Trophoblast cell (in vitro differentiated cells and primary cell): ENCODE measurements around the gene PFDN1.

ENCODE experiments used
- DNase-seq, 2 donors: peaks; one replicate each; pipeline ENCODE4 v3.0.0-alpha.2; 2016
- H2AFZ ChIP-seq: 2 replicates; pipeline ENCODE4 v1.6.1; 2013; ENCODE audit warnings: low read length, moderate library complexity, mild to moderate bottlenecking; ENCODE audit not compliant: insufficient read depth, poor library complexity
- H2AK5ac ChIP-seq: 2 replicates; pipeline ENCODE4 v1.6.1; 2013; ENCODE audit warnings: mild to moderate bottlenecking, low read length
- H2BK120ac ChIP-seq: 2 replicates; pipeline ENCODE4 v1.6.1; 2013; ENCODE audit warnings: low read length, mild to moderate bottlenecking, moderate library complexity; ENCODE audit not compliant: insufficient read depth, poor library complexity
- H2BK12ac ChIP-seq: 2 replicates; pipeline ENCODE4 v1.6.1; 2013; ENCODE audit warnings: mild to moderate bottlenecking, low read length, moderate library complexity
- H2BK5ac ChIP-seq: 2 replicates; pipeline ENCODE4 v1.6.1; 2013; ENCODE audit warnings: low read length, low read depth, moderate library complexity, mild to moderate bottlenecking; ENCODE audit not compliant: poor library complexity
- H3K14ac ChIP-seq: 2 replicates; pipeline ENCODE4 v1.6.1; 2013; ENCODE audit warnings: mild to moderate bottlenecking, low read length
- H3K18ac ChIP-seq: 2 replicates; pipeline ENCODE4 v1.6.1; 2013; ENCODE audit warnings: mild to moderate bottlenecking, low read length
- H3K23ac ChIP-seq: 2 replicates; pipeline ENCODE4 v1.6.1; 2013; ENCODE audit warnings: low read length
- H3K27ac ChIP-seq: 2 replicates; pipeline ENCODE4 v1.5.1; 2013; ENCODE audit warnings: low read depth, mild to moderate bottlenecking, inconsistent platforms, low read length, moderate library complexity
- H3K27me3 ChIP-seq: 2 replicates; pipeline ENCODE4 v1.6.1; 2013; ENCODE audit warnings: inconsistent platforms, mild to moderate bottlenecking, low read length, moderate library complexity; ENCODE audit not compliant: insufficient read depth
- H3K36me3 ChIP-seq, 2 experiments: 1 replicate in 1 of 2; 2 replicates in 1 of 2; pipeline ENCODE4 v1.6.1; 2013; ENCODE audit warnings: low read length in 2 of 2, mild to moderate bottlenecking in 2 of 2, moderate library complexity in 1 of 2; ENCODE audit not compliant: insufficient read depth in 2 of 2, control insufficient read depth in 1 of 2
- H3K4ac ChIP-seq: 2 replicates; pipeline ENCODE4 v1.6.1; 2013; ENCODE audit warnings: low read depth, mild to moderate bottlenecking, low read length, moderate library complexity
- H3K4me1 ChIP-seq, 2 experiments: 1 replicate in 1 of 2; 2 replicates in 1 of 2; pipeline ENCODE4 v1.6.1; 2013; ENCODE audit warnings: low read length in 2 of 2, mild to moderate bottlenecking in 2 of 2, moderate library complexity in 1 of 2; ENCODE audit not compliant: insufficient read depth in 2 of 2, control insufficient read depth in 1 of 2
- H3K4me2 ChIP-seq: 2 replicates; pipeline ENCODE4 v1.6.1; 2013; ENCODE audit warnings: inconsistent platforms, mild to moderate bottlenecking, low read length, moderate library complexity
- H3K4me3 ChIP-seq: 2 replicates; pipeline ENCODE4 v1.5.1; 2013; ENCODE audit warnings: mild to moderate bottlenecking, low read depth, low read length, inconsistent platforms
- H3K79me1 ChIP-seq: one replicate; pipeline ENCODE4 v1.6.1; 2013; ENCODE audit warnings: low read length
- H3K79me2 ChIP-seq: 2 replicates; pipeline ENCODE4 v1.6.1; 2013; ENCODE audit warnings: low read length, mild to moderate bottlenecking; ENCODE audit not compliant: control insufficient read depth, insufficient read depth, poor library complexity
- H3K9ac ChIP-seq: 2 replicates; pipeline ENCODE4 v1.6.1; 2013; ENCODE audit warnings: mild to moderate bottlenecking, low read length
- H3K9me3 ChIP-seq: 2 replicates; pipeline ENCODE4 v1.6.1; 2013; ENCODE audit warnings: low read depth, mild to moderate bottlenecking, control low read depth, inconsistent platforms, low read length; ENCODE audit not compliant: insufficient read depth
- H4K12ac ChIP-seq: 2 replicates; pipeline ENCODE4 v1.6.1; 2013; ENCODE audit warnings: low read depth, mild to moderate bottlenecking, low read length, moderate library complexity
- H4K8ac ChIP-seq: 2 replicates; pipeline ENCODE4 v1.6.1; 2013; ENCODE audit warnings: low read depth, mild to moderate bottlenecking, low read length, moderate library complexity
- H4K91ac ChIP-seq: one replicate; pipeline ENCODE4 v1.6.1; 2013; ENCODE audit warnings: low read depth, mild to moderate bottlenecking, low read length, moderate library complexity
- WGBS: extraction: QIAGEN DNeasy Blood & Tissue Kit; methylation state at CpG from one replicate; pipeline ENCODE4 v1.1.7; 2013; ENCODE audit warnings: missing lambda C conversion rate; ENCODE audit not compliant: insufficient read length, insufficient coverage; ENCODE audit errors: extremely low coverage; 5-methylcytosine and 5-hydroxymethylcytosine counted together

The PFDN1 gene

GRCh38 chr5:140297283-140297682, 5.6 kb downstream of the PFDN1 start:
- Histone ChIP-seq H3K79me2 (no peaks in the 10 kb centered on the region), H3K27ac (no peak overlapping the region), H3K4me3 (no peak overlapping the region), H3K79me1 (peaks cover 5% of the 10 kb centered on the region), H4K12ac (no peak overlapping the region), H2AFZ (no peak overlapping the region), H3K4ac (no peak overlapping the region), H2AK5ac (no peak overlapping the region), H3K4me2 (no peak overlapping the region), H3K14ac (no peak overlapping the region), H4K91ac (no peak overlapping the region), H3K36me3 (peaks cover 8% of the 10 kb centered on the region in 2 experiments), H2BK120ac (no peak overlapping the region), H3K18ac (no peak overlapping the region), H3K4me1 (peaks cover 2 to 6% of the 10 kb centered on the region in 2 experiments), H3K27me3 (no peaks in the 10 kb centered on the region), H2BK12ac (no peak overlapping the region), H3K23ac (no peak overlapping the region), H3K9ac (no peak overlapping the region), H3K9me3 (no peaks in the 10 kb centered on the region), H2BK5ac (no peak overlapping the region), H4K8ac (no peak overlapping the region)
- 100% methylated on average over 1 of the region's 5 CpGs for WGBS
- no peak for DNase-seq

GRCh38 chr5:140296289-140296688, 6.6 kb downstream of the PFDN1 start:
- Histone ChIP-seq H3K4me2 (no peak overlapping the region), H2AK5ac (no peak overlapping the region), H3K79me1 (peaks cover 5% of the 10 kb centered on the region), H3K9ac (no peak overlapping the region), H3K4ac (peak overlapping the region; percentile 62), H4K91ac (no peak overlapping the region), H3K14ac (no peak overlapping the region), H2BK5ac (no peak overlapping the region), H3K79me2 (no peaks in the 10 kb centered on the region), H3K23ac (no peak overlapping the region), H4K8ac (no peak overlapping the region), H3K27ac (peak overlapping the region; percentile 55), H3K36me3 (peaks cover 8% of the 10 kb centered on the region in 2 experiments), H2BK12ac (no peak overlapping the region), H4K12ac (no peak overlapping the region), H3K18ac (no peak overlapping the region), H3K4me1 (peaks cover 2 to 6% of the 10 kb centered on the region in 2 experiments), H3K27me3 (no peaks in the 10 kb centered on the region), H2BK120ac (peak overlapping the region; percentile 60), H3K4me3 (no peak overlapping the region), H3K9me3 (no peaks in the 10 kb centered on the region), H2AFZ (no peak overlapping the region)
- DNase-seq = no peak
- WGBS = no CpG with 5 or more reads among the region's 3 CpGs

GRCh38 chr5:140295414-140295813, 7.5 kb downstream of the PFDN1 start:
- Histone ChIP-seq H2AK5ac (no peak overlapping the region), H4K12ac (no peak overlapping the region), H3K79me2 (no peaks in the 10 kb centered on the region), H4K8ac (no peak overlapping the region), H3K36me3 (peaks cover 8% of the 10 kb centered on the region in 2 experiments), H3K9ac (no peak overlapping the region), H3K27ac (no peak overlapping the region), H3K4me3 (no peak overlapping the region), H3K4me1 (peaks cover 2 to 6% of the 10 kb centered on the region in 2 experiments), H3K9me3 (no peaks in the 10 kb centered on the region), H2AFZ (no peak overlapping the region), H3K4ac (no peak overlapping the region), H3K79me1 (peaks cover 5% of the 10 kb centered on the region), H3K18ac (no peak overlapping the region), H2BK120ac (no peak overlapping the region), H4K91ac (no peak overlapping the region), H3K4me2 (no peak overlapping the region), H2BK5ac (no peak overlapping the region), H3K27me3 (no peaks in the 10 kb centered on the region), H2BK12ac (no peak overlapping the region), H3K14ac (no peak overlapping the region), H3K23ac (no peak overlapping the region)
- DNase-seq = peak; percentile 89 to 99
- no CpG with 5 or more reads among the region's 1 CpG for WGBS

- Histone ChIP-seq H2BK12ac (no peak overlapping the region), H2BK120ac (no peak overlapping the region), H3K27ac (no peak overlapping the region), H3K4me1 (peaks cover 2 to 4% of the 10 kb centered on the region in 2 experiments), H2AK5ac (no peak overlapping the region), H3K79me1 (peaks cover 5% of the 10 kb centered on the region), H3K4ac (no peak overlapping the region), H3K4me3 (no peak overlapping the region), H3K27me3 (no peaks in the 10 kb centered on the region), H4K12ac (no peak overlapping the region), H3K9ac (no peak overlapping the region), H3K14ac (no peak overlapping the region), H2BK5ac (no peak overlapping the region), H3K4me2 (no peak overlapping the region), H2AFZ (no peak overlapping the region), H3K23ac (no peak overlapping the region), H3K36me3 (peaks cover 3 to 5% of the 10 kb centered on the region in 2 experiments), H4K91ac (no peak overlapping the region), H3K79me2 (no peaks in the 10 kb centered on the region), H3K9me3 (no peaks in the 10 kb centered on the region), H3K18ac (no peak overlapping the region), H4K8ac (no peak overlapping the region)
- no peak for DNase-seq
- no CpG with 5 or more reads among the region's 2 CpGs for WGBS
These were observed 8.1 kb downstream of the PFDN1 start for GRCh38 chr5:140294753-140295152.
